ENCODE data around the gene ISLR2. TPM values are rescaled to one million over a fixed set of nuclear protein-coding genes. Genes with fewer than 3 reads are reported as not detected.

Gene ISLR2
- total RNA-seq, 1 donor from 2014 or later, result 21.1 TPM

- Mint-ChIP-seq H3K4me1 (ENCODE audit: low read depth, unreplicated experiment) (peaks cover 39% of the 10 kb centered on the region), H3K36me3 (ENCODE audit: unreplicated experiment) (no peaks in the 10 kb centered on the region)
- DNase-seq, result no peak
These were observed 39.9 kb downstream of the ISLR2 start for GRCh38 chr15:74170071-74170844.

GRCh38 chr15:74170875-74171578, 40.6 kb downstream of the ISLR2 start:
- no peaks in the 10 kb centered on the region for H3K36me3 Mint-ChIP-seq (ENCODE audit: unreplicated experiment)
- H3K27me3 Mint-ChIP-seq (ENCODE audit: unreplicated experiment), result peaks cover 13% of the 10 kb centered on the region
- peaks cover 36% of the 10 kb centered on the region for H3K4me1 Mint-ChIP-seq (ENCODE audit: low read depth, unreplicated experiment)
- H3K4me3 Mint-ChIP-seq (ENCODE audit: unreplicated experiment), result no peak overlapping the region
- H3K9me3 Mint-ChIP-seq (ENCODE audit: unreplicated experiment), result peaks cover 11% of the 10 kb centered on the region
- TF ChIP-seq, protein P1, sequence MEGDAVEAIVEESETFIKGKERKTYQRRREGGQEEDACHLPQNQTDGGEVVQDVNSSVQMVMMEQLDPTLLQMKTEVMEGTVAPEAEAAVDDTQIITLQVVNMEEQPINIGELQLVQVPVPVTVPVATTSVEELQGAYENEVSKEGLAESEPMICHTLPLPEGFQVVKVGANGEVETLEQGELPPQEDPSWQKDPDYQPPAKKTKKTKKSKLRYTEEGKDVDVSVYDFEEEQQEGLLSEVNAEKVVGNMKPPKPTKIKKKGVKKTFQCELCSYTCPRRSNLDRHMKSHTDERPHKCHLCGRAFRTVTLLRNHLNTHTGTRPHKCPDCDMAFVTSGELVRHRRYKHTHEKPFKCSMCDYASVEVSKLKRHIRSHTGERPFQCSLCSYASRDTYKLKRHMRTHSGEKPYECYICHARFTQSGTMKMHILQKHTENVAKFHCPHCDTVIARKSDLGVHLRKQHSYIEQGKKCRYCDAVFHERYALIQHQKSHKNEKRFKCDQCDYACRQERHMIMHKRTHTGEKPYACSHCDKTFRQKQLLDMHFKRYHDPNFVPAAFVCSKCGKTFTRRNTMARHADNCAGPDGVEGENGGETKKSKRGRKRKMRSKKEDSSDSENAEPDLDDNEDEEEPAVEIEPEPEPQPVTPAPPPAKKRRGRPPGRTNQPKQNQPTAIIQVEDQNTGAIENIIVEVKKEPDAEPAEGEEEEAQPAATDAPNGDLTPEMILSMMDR (IDR thresholded peaks at IDR 0.05; ENCODE audit: partially characterized antibody, unreplicated experiment), result no peak
- no peak for DNase-seq
- no peak overlapping the region for H3K27ac Mint-ChIP-seq (ENCODE audit: unreplicated experiment)

More at GRCh38 chr15:74170071-74170844, 39.9 kb downstream of the ISLR2 start:
- Mint-ChIP-seq H3K27me3 (ENCODE audit: unreplicated experiment) (peaks cover 13% of the 10 kb centered on the region), H3K27ac (ENCODE audit: unreplicated experiment) (peak overlapping the region; percentile 4), H3K9me3 (ENCODE audit: unreplicated experiment) (peaks cover 11% of the 10 kb centered on the region), H3K4me3 (ENCODE audit: unreplicated experiment) (no peak overlapping the region)
- TF ChIP-seq, protein P1 (IDR thresholded peaks at IDR 0.05; ENCODE audit: partially characterized antibody, unreplicated experiment), result no peak

DNA sequence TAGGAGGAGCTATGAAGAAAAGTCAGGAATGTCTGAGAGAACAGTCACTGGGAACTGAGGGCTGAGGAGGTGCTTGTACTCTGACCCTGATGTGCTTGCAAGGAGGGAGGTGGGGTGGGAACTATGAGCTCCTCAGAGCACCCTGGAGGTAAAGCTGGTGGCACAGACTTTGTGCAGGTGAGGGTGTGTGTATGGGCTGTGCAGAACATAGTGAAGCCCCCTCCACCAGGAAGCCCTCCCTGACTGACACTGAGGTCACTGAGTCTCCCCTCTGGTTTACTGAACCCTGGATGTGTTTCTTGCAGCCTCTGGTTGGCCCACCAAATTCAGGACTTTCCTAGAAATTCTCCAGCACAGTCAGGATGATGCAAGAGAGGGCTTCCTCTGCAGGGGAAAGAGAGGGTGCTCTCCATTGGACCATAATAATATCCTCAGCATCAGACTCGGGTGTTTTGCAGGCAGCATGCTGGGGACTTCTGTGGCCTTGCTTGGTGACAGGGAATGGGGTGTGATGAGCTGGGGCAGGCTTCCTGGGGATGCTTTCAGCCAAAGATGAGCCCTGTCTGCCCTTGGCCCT, 41.7 kb downstream of the ISLR2 start:
- Mint-ChIP-seq H3K4me1 (ENCODE audit: low read depth, unreplicated experiment) (peaks cover 46% of the 10 kb centered on the region), H3K36me3 (ENCODE audit: unreplicated experiment) (no peaks in the 10 kb centered on the region), H3K27me3 (ENCODE audit: unreplicated experiment) (peaks cover 18% of the 10 kb centered on the region), H3K27ac (ENCODE audit: unreplicated experiment) (no peak overlapping the region), H3K9me3 (ENCODE audit: unreplicated experiment) (peaks cover 11% of the 10 kb centered on the region), H3K4me3 (ENCODE audit: unreplicated experiment) (no peak overlapping the region)
- TF ChIP-seq, protein P1 (IDR thresholded peaks at IDR 0.05; ENCODE audit: partially characterized antibody, unreplicated experiment), result no peak
- no peak for DNase-seq

GRCh38 chr15:74172701-74173379, 42.5 kb downstream of the ISLR2 start:
- Mint-ChIP-seq H3K27ac (ENCODE audit: unreplicated experiment) (peak overlapping the region; percentile 10), H3K9me3 (ENCODE audit: unreplicated experiment) (peaks cover 8% of the 10 kb centered on the region)

More at GRCh38 chr15:74172701-74173379, 42.5 kb downstream of the ISLR2 start:
- peak overlapping the region; percentile 22 for H3K4me3 Mint-ChIP-seq (ENCODE audit: unreplicated experiment)
- peak; percentile 57 for DNase-seq
- H3K4me1 Mint-ChIP-seq (ENCODE audit: low read depth, unreplicated experiment), result peaks cover 49% of the 10 kb centered on the region
- peaks cover 17% of the 10 kb centered on the region for H3K27me3 Mint-ChIP-seq (ENCODE audit: unreplicated experiment)
- H3K36me3 Mint-ChIP-seq (ENCODE audit: unreplicated experiment), result no peaks in the 10 kb centered on the region
- TF ChIP-seq, protein P1 (IDR thresholded peaks at IDR 0.05; ENCODE audit: partially characterized antibody, unreplicated experiment), result no peak

Data from glutamatergic neuron (in vitro differentiated cells).